ENCODE results near the gene RPSA. TPM values are rescaled to one million over a fixed set of nuclear protein-coding genes. Genes with fewer than 3 reads are reported as not detected.

RPSA gene
- total and polyA plus RNA-seq, 9 of the 15 experiments (the other 6 are each of a cell fraction or from before 2014, with no cell fraction given): 2,290 to 4,272 (median 2,730) TPM

- TF ChIP-seq MLX (CRISPR knock-in tag; conservative IDR thresholded peaks at IDR 0.05) (0 out of 4 replicates have a peak, but pooled peaks of 1 of the 2 experiments have one; percentile 12), ZBTB17 (CRISPR knock-in tag; IDR thresholded peaks at IDR 0.05) (peak; percentile 61; the same call in 1 of the 2 replicates), CBX3 (IDR thresholded peaks at IDR 0.05; ENCODE audit: borderline replicate concordance in 1 of 2, low read length in 2 of 2) (no peak; a peak in 1 of 3 replicates), ARNT (IDR thresholded peaks at IDR 0.05) (no peak), E4F1 (CRISPR knock-in tag; IDR thresholded peaks at IDR 0.05; ENCODE audit: borderline replicate concordance) (no peak), FOXM1 (IDR thresholded peaks at IDR 0.05; ENCODE audit: low read depth) (no peak; the same call in 1 of the 2 replicates), FOXM1 (CRISPR knock-in tag; IDR thresholded peaks at IDR 0.05; ENCODE audit: low read depth) (peak; percentile 76), SRSF7 (optimal IDR thresholded peaks at IDR 0.05; ENCODE audit: low read depth, low read length) (no peak), CTCF (IDR thresholded peaks at IDR 0.05 in 2 of 3, conservative IDR thresholded peaks at IDR 0.05 in 1 of 3; ENCODE audit: insufficient read depth in 2 of 3, low read depth in 1 of 3, low read length in 3 of 3) (peak; percentile 61 to 64 (median 61)), KAT7 (CRISPR knock-in tag; IDR thresholded peaks at IDR 0.05; ENCODE audit: borderline replicate concordance) (peak; percentile 78; the same call in 1 of the 2 replicates), ZNF655 (CRISPR knock-in tag; IDR thresholded peaks at IDR 0.05) (no peak), MIER1 (IDR thresholded peaks at IDR 0.05; ENCODE audit: low read depth) (no peak), ATF7 (IDR thresholded peaks at IDR 0.05) (peak; percentile 89), SMAD3 (CRISPR knock-in tag; conservative IDR thresholded peaks at IDR 0.05) (no peak), ZBTB33 (CRISPR knock-in tag; IDR thresholded peaks at IDR 0.05) (0 out of 2 replicates have a peak, but pooled peaks have one; percentile 42), TBP (optimal IDR thresholded peaks at IDR 0.05; ENCODE audit: low read depth, low read length) (peak; percentile 64), GTF2B (IDR thresholded peaks at IDR 0.05; ENCODE audit: extremely low read depth, insufficient read length) (no peak)
Observed at GRCh38 chr3:39383045-39383880, 23.3 kb upstream of the RPSA start, which contains the start of gene SLC25A38 (continued).
